SK-N-SH (cell line): ENCODE results near the gene BAIAP2. TPM values are rescaled to one million over a fixed set of nuclear protein-coding genes. Genes with fewer than 3 reads are reported as not detected.

Source experiments
- CTCF ChIA-PET: fragments of 300-600, 350-600 bp; formaldehyde crosslinking; extraction: SDS; loops from one replicate; lab custom pipeline; 2021; lab: Yijun Ruan, JAX
- POLR2A ChIA-PET: fragments of 350-600 bp; sonication (Branson Sonifier 250); formaldehyde crosslinking; extraction: SDS; loops from one replicate; lab custom pipeline; 2020; ENCODE audit warnings: antibody characterized with exemption, inconsistent platforms; lab: Yijun Ruan, JAX
- DNase-seq: peaks from one replicate; pipeline ENCODE4 v3.0.0; 2012
- H2AFZ ChIP-seq: fragments of 200-600 bp; sonication (generic); 2 replicates; pipeline ENCODE4 v1.8.1; 2016; ENCODE audit warnings: antibody characterized with exemption, mild to moderate bottlenecking, low read depth
- H3F3A ChIP-seq: fragments of 200-600 bp; sonication (generic); replicated peaks from 2 replicates; pipeline ENCODE3; 2016; ENCODE audit warnings: antibody characterized with exemption, mild to moderate bottlenecking; ENCODE audit not compliant: insufficient read depth
- H3K27ac ChIP-seq, 2 experiments: fragments of 200-500 bp in 1 of 2; fragments of 200-600 bp in 1 of 2; sonication (Bioruptor generic) in 1 of 2; sonication (generic), shearing (Covaris generic) in 1 of 2; 2 replicates each; pipeline versions ENCODE4 v1.5.1 to v1.6.1; 2014 to 2016; ENCODE audit warnings: low read depth in 2 of 2, inconsistent platforms in 1 of 2, low read length in 1 of 2, mild to moderate bottlenecking in 1 of 2, mixed read lengths in 1 of 2
- H3K27me3 ChIP-seq: fragments of 200-600 bp; sonication (generic), shearing (Covaris generic); 2 replicates; pipeline ENCODE4 v1.6.1; 2016; ENCODE audit warnings: mixed run types; ENCODE audit not compliant: insufficient read depth
- H3K36me3 ChIP-seq, 2 experiments: fragments of 200-500 bp in 1 of 2; fragments of 200-600 bp in 1 of 2; sonication (Bioruptor generic) in 1 of 2; sonication (generic) in 1 of 2; replicated peaks in 1 of 2; 2 replicates each; pipeline versions ENCODE3 to v1.5.1; 2014 to 2016; ENCODE audit warnings: low read length in 1 of 2, mild to moderate bottlenecking in 1 of 2; ENCODE audit not compliant: insufficient read depth in 2 of 2, control insufficient read depth in 1 of 2
- H3K4me1 ChIP-seq, 2 experiments: fragments of 200-500 bp in 1 of 2; fragments of 200-600 bp in 1 of 2; sonication (Bioruptor generic) in 1 of 2; sonication (generic), shearing (Covaris generic) in 1 of 2; 2 replicates each; pipeline versions ENCODE4 v1.5.1 to v1.6.1; 2014 to 2016; ENCODE audit warnings: low read depth in 1 of 2, low read length in 1 of 2, mixed run types in 1 of 2; ENCODE audit not compliant: insufficient read depth in 2 of 2, control insufficient read depth in 1 of 2
- H3K4me2 ChIP-seq: fragments of 200-600 bp; sonication (generic), shearing (Covaris generic); 2 replicates; pipeline ENCODE4 v1.6.1; 2017; ENCODE audit warnings: mixed run types
- H3K4me3 ChIP-seq, 2 experiments: fragments of 200-500 bp in 1 of 2; fragments of 200-600 bp in 1 of 2; sonication (Bioruptor generic) in 1 of 2; sonication (generic), shearing (Covaris generic) in 1 of 2; 2 replicates each; pipeline versions ENCODE4 v1.5.1 to v1.8.1; 2014 to 2016; ENCODE audit warnings: low read depth in 2 of 2, inconsistent platforms in 1 of 2, low read length in 1 of 2, mild to moderate bottlenecking in 1 of 2, mixed read lengths in 1 of 2, moderate library complexity in 1 of 2
- H3K79me2 ChIP-seq: fragments of 200-600 bp; sonication (generic); 2 replicates; pipeline ENCODE4 v1.8.1; 2017; ENCODE audit warnings: mild to moderate bottlenecking; ENCODE audit not compliant: insufficient read depth
- H3K9ac ChIP-seq: fragments of 200-600 bp; sonication (generic); 2 replicates; pipeline ENCODE4 v1.6.1; 2017; ENCODE audit warnings: mixed run types
- H3K9me2 ChIP-seq: fragments of 200-600 bp; sonication (generic); 2 replicates; pipeline ENCODE4 v1.6.1; 2017; ENCODE audit warnings: mixed run types
- H3K9me3 ChIP-seq: fragments of 200-600 bp; sonication (generic); 2 replicates; pipeline ENCODE4 v1.6.1; 2017; ENCODE audit warnings: mixed run types, mild to moderate bottlenecking, moderate library complexity
- H4K20me1 ChIP-seq: fragments of 200-600 bp; sonication (generic); 2 replicates; pipeline ENCODE4 v1.6.1; 2017; ENCODE audit warnings: mild to moderate bottlenecking, mixed run types; ENCODE audit not compliant: insufficient read depth
- CHD2 ChIP-seq: fragments of 150-350 bp; IDR thresholded peaks from 2 replicates; pipeline ENCODE4 v1.6.1; 2018; ENCODE audit warnings: low read length; ENCODE audit not compliant: partially characterized antibody
- EZH2phosphoT487 ChIP-seq: fragments of 200-600 bp; sonication (generic); IDR thresholded peaks from 2 replicates; pipeline ENCODE4 v1.6.1; 2017; ENCODE audit warnings: low read depth, mixed run types, mild to moderate bottlenecking, antibody characterized with exemption, moderate library complexity, borderline replicate concordance
- FOSL2 ChIP-seq: IDR thresholded peaks from 2 replicates; pipeline ENCODE4 v1.4.0; 2012; ENCODE audit warnings: low read depth, mild to moderate bottlenecking, moderate library complexity, borderline replicate concordance
- FOXM1 ChIP-seq: IDR thresholded peaks from 2 replicates; pipeline ENCODE4 v1.4.0; 2012; ENCODE audit warnings: low read depth, mild to moderate bottlenecking
- GABPA ChIP-seq: IDR thresholded peaks from 2 replicates; pipeline ENCODE4 v1.4.0; 2012; ENCODE audit warnings: low read depth, mild to moderate bottlenecking
- GATA2 ChIP-seq: sonication (generic); formaldehyde crosslinking; IDR thresholded peaks from 2 replicates; pipeline ENCODE4 v1.5.0; 2020; ENCODE audit warnings: mild to moderate bottlenecking, missing genetic modification reagents
- JUND ChIP-seq: IDR thresholded peaks from 2 replicates; pipeline ENCODE4 v1.4.0; 2012
- MEF2A ChIP-seq: IDR thresholded peaks from 2 replicates; pipeline ENCODE4 v1.4.0; 2012; ENCODE audit warnings: low read depth, borderline replicate concordance
- NFIC ChIP-seq: IDR thresholded peaks from 2 replicates; pipeline ENCODE4 v1.4.0; 2012; ENCODE audit warnings: borderline replicate concordance
- NRF1 ChIP-seq: IDR thresholded peaks from 2 replicates; pipeline ENCODE4 v1.6.1; 2012; ENCODE audit warnings: low read depth, mild to moderate bottlenecking, low read length
- POLR2AphosphoS5 ChIP-seq: IDR thresholded peaks from 2 replicates; pipeline ENCODE4 v1.6.1; 2012; ENCODE audit warnings: low read depth, low read length
- RFX5 ChIP-seq: IDR thresholded peaks from 2 replicates; pipeline ENCODE4 v1.6.1; 2012; ENCODE audit warnings: mild to moderate bottlenecking, improper control_type of control experiment, low read length
- SIN3A ChIP-seq: IDR thresholded peaks from 2 replicates; pipeline ENCODE4 v1.6.1; 2012; ENCODE audit warnings: low read depth, mild to moderate bottlenecking, low read length, moderate library complexity, borderline replicate concordance
- TAF1 ChIP-seq: IDR thresholded peaks from 2 replicates; pipeline ENCODE4 v1.6.1; 2012; ENCODE audit warnings: low read depth, mild to moderate bottlenecking, low read length, moderate library complexity, borderline replicate concordance
- WGBS: methylation state at CpG from one replicate; pipeline ENCODE4 v1.1.6; 2017; ENCODE audit warnings: low lambda C conversion rate; 5-methylcytosine and 5-hydroxymethylcytosine counted together
- polyA plus RNA-seq, 3 experiments: library from polyadenylated mRNA; depleted of rRNA; stranded (reverse); fragments of >200 nt; gene quantifications; 2 replicates each; pipeline ENCODE4 v1.2.3, GENCODE V29; 2012
- TF ChIP-seq, protein P1 (sequence below): fragments of 150-350 bp; IDR thresholded peaks from 2 replicates; pipeline ENCODE4 v1.6.1; 2017; ENCODE audit warnings: antibody characterized with exemption, low read length, low read depth, borderline replicate concordance
- TF ChIP-seq, protein P2 (sequence below): IDR thresholded peaks from 2 replicates; pipeline ENCODE4 v1.4.0; 2012; ENCODE audit warnings: low read depth, borderline replicate concordance
- TF ChIP-seq, protein P3 (sequence below): fragments of 200-600 bp; sonication (generic); IDR thresholded peaks from 2 replicates; pipeline ENCODE4 v1.6.1; 2017; ENCODE audit warnings: antibody characterized with exemption, mild to moderate bottlenecking, moderate library complexity
- TF ChIP-seq, protein P4 (sequence below): IDR thresholded peaks from 2 replicates; pipeline ENCODE4 v1.4.0; 2012; ENCODE audit warnings: low read depth

Gene BAIAP2
- polyA plus RNA-seq, 1 of the 3 experiments (the other 2 are of a cell fraction) = 19.8 TPM

DNA sequence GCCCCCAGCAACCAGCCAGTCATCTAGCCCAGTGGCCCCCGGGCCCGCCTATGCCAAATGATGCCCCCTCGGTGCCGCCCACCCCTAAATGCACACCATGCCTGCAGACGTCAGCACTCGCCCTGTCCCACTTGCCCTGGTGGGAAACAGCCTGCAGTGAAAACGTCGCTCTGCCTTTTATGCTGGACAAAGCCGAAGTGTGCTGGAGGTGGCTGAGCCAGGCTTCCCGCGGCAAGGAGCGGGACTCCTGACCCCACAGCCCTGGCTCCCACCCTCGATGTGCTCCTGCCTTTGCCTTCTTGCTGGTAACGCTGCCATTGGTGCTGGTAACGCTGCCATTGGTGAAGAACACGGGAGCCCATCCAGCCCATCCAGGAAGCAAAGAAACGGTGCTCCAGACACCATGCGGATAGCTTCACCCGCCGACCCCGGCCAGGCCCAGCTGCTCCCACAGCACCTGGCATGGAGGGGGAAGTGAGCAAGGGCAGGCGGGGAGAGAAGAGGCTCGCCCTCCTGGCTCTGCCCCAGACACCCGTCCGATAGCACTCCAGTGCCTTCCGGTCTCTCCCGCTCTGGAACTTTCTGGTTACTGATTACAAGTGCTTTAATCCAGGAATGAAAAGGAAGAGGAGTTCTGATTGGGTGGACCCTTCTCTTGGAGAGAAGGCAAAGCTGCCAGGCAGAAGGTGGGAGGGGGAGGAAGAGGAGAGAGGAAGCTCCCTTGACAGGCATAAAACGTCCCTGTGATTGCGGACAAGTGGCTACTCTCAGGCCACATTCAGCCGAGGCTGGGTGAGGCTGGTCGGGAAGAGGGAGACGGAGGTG lies 4.0 kb upstream of the BAIAP2 start:
- peaks cover 8% of the 10 kb centered on the region for H3F3A ChIP-seq
- H3K27ac ChIP-seq = no peak overlapping the region
- H3K4me3 ChIP-seq = no peak overlapping the region
- WGBS = 89% methylated on average over 31 of the region's 32 CpGs
- peaks cover 3% of the 10 kb centered on the region for H3K79me2 ChIP-seq
- H4K20me1 ChIP-seq = peaks cover 2% of the 10 kb centered on the region
- H3K9ac ChIP-seq = no peak overlapping the region
- H3K9me3 ChIP-seq = no peaks in the 10 kb centered on the region
- H2AFZ ChIP-seq = no peak overlapping the region
- no peaks in the 10 kb centered on the region for H3K9me2 ChIP-seq
- peaks cover 10% of the 10 kb centered on the region for H3K27me3 ChIP-seq
- no peak overlapping the region for H3K4me2 ChIP-seq
- CTCF ChIA-PET = interaction anchor here (0.6 to 19.0 kb wide), 4 partner anchors 7 to 69 kb away, joined by 3 to 668 read pairs (median 20); no protein-coding TSS in a partner anchor
- peaks cover 0 to 33% of the 10 kb centered on the region in 2 experiments; a peak in 1 of 4 replicates for H3K4me1 ChIP-seq
- TF ChIP-seq JUND = no peak
- no peak for TF ChIP-seq EZH2phosphoT487
- TF ChIP-seq MEF2A = no peak
- no peak for TF ChIP-seq CHD2
- TF ChIP-seq, all 33 proteins: peak for 0
- H3K36me3 ChIP-seq = peaks cover 0 to 10% of the 10 kb centered on the region in 2 experiments
- POLR2A ChIA-PET = no interaction called here
- no peak for DNase-seq

DNA sequence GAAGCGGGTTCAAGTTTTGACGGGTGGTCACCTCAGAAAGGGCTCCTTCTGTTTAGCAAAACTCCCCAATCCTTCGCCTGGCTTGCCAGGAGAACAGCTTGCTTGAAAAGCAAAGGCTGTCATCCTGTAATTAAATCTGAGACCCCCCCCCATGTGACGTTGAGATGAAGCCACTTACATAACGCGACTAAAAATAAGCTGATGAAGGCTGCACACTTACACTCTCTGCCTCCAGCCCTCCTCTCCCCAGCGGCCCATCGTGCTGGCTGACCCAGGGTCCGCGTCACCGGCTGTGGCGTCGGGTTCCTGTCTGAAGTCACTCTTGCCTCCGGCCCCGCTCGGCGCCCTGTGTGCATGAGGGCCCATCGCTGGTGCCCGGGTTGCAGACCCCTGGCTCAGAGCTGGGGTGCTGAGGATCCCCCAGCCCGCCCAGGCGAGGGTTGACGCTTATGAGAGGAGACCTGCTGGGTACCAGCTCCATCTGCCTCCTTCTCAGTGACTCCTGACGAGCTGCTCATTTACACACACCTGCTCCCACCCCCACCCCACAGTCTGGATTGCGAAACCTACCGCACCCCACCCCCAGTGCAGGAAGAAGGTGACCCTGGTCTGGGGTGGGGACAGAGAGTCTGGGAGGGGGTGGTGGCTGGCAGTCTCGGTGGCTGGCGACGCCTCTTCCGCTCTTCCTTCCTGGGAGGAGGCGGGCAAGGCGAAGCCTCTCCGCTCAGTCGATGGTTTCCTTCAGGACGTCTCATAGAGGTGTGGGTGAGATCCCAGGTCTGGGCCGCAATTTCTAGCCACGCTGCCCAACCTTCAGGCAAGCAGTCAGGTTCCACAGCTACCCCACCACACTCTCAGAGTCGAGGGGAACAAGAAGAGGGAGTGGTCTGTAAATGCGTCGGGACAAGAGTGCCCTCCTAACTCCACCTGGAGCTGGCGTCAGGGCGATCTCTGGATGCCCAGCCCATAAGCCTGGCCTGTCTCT lies 3.1 kb upstream of the BAIAP2 start:
- Histone ChIP-seq H3K27me3 (peaks cover under 1% of the 10 kb centered on the region), H2AFZ (no peak overlapping the region), H3F3A (peaks cover 9% of the 10 kb centered on the region), H3K4me3 (no peak overlapping the region), H4K20me1 (peaks cover 9% of the 10 kb centered on the region), H3K36me3 (peaks cover 0 to 10% of the 10 kb centered on the region in 2 experiments), H3K9me2 (no peaks in the 10 kb centered on the region), H3K4me2 (no peak overlapping the region), H3K27ac (no peak overlapping the region), H3K79me2 (peaks cover 8% of the 10 kb centered on the region), H3K9me3 (no peaks in the 10 kb centered on the region), H3K4me1 (peaks cover 0 to 37% of the 10 kb centered on the region in 2 experiments; a peak in 1 of 4 replicates), H3K9ac (no peak overlapping the region)
- no peak for DNase-seq
- CTCF ChIA-PET = interaction anchor here (1.2 to 19.0 kb wide), 5 partner anchors 8 to 68 kb away, joined by 3 to 668 read pairs (median 4); no protein-coding TSS in a partner anchor
- 92% methylated on average over 39 of the region's 41 CpGs for WGBS
- POLR2A ChIA-PET = no interaction called here
- TF ChIP-seq, protein P1, sequence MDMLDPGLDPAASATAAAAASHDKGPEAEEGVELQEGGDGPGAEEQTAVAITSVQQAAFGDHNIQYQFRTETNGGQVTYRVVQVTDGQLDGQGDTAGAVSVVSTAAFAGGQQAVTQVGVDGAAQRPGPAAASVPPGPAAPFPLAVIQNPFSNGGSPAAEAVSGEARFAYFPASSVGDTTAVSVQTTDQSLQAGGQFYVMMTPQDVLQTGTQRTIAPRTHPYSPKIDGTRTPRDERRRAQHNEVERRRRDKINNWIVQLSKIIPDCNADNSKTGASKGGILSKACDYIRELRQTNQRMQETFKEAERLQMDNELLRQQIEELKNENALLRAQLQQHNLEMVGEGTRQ = no peak
- TF ChIP-seq GABPA (no peak), RFX5 (no peak), FOXM1 (no peak), POLR2AphosphoS5 (no peak), NRF1 (no peak), CHD2 (no peak), SIN3A (no peak), GATA2 (CRISPR knock-in tag) (no peak), TAF1 (no peak), FOSL2 (no peak), NFIC (no peak)
- TF ChIP-seq, protein P2, sequence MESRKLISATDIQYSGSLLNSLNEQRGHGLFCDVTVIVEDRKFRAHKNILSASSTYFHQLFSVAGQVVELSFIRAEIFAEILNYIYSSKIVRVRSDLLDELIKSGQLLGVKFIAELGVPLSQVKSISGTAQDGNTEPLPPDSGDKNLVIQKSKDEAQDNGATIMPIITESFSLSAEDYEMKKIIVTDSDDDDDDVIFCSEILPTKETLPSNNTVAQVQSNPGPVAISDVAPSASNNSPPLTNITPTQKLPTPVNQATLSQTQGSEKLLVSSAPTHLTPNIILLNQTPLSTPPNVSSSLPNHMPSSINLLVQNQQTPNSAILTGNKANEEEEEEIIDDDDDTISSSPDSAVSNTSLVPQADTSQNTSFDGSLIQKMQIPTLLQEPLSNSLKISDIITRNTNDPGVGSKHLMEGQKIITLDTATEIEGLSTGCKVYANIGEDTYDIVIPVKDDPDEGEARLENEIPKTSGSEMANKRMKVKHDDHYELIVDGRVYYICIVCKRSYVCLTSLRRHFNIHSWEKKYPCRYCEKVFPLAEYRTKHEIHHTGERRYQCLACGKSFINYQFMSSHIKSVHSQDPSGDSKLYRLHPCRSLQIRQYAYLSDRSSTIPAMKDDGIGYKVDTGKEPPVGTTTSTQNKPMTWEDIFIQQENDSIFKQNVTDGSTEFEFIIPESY = no peak
- TF ChIP-seq, protein P3, sequence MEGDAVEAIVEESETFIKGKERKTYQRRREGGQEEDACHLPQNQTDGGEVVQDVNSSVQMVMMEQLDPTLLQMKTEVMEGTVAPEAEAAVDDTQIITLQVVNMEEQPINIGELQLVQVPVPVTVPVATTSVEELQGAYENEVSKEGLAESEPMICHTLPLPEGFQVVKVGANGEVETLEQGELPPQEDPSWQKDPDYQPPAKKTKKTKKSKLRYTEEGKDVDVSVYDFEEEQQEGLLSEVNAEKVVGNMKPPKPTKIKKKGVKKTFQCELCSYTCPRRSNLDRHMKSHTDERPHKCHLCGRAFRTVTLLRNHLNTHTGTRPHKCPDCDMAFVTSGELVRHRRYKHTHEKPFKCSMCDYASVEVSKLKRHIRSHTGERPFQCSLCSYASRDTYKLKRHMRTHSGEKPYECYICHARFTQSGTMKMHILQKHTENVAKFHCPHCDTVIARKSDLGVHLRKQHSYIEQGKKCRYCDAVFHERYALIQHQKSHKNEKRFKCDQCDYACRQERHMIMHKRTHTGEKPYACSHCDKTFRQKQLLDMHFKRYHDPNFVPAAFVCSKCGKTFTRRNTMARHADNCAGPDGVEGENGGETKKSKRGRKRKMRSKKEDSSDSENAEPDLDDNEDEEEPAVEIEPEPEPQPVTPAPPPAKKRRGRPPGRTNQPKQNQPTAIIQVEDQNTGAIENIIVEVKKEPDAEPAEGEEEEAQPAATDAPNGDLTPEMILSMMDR = no peak
- TF ChIP-seq, protein P4, sequence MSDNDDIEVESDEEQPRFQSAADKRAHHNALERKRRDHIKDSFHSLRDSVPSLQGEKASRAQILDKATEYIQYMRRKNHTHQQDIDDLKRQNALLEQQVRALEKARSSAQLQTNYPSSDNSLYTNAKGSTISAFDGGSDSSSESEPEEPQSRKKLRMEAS = no peak
